Renal cortical epithelial cell (primary cell): Measurements from ENCODE around the gene SFMBT1. TPM values are rescaled to one million over a fixed set of nuclear protein-coding genes. Genes with fewer than 3 reads are reported as not detected.

Experiments used
- DNase-seq: peaks from one replicate; pipeline ENCODE4 v3.0.0-alpha.2; 2011; ENCODE audit warnings: low read depth
- total RNA-seq: library from RNA; depleted of rRNA; stranded (reverse); fragments of >200 nt; gene quantifications from 2 replicates; pipeline ENCODE4 v1.2.3, GENCODE V29; 2014

The SFMBT1 gene
- total RNA-seq, 1 donor from 2014 or later: 6.0 TPM

DNA sequence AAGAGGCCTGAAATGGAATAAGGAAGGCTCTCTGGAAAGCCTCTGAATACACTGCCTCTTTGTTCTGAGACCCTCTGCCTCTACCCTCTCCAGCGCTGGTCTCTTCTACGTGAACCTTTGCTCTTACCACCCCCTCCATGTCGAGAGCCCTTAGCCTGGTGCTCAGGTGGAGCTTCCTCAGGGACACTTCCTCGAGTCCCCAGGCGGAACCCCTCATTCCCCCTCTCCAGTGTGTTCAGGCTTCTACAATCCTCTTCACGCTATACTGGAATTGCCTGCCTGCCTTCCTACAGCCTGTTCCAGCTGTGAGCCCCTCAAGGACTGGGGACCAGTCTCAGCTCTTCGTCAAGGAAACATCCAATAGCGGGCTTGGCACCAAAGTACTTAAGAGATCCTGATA lies 156.0 kb downstream of the SFMBT1 start:
- DNase-seq: no peak

DNA sequence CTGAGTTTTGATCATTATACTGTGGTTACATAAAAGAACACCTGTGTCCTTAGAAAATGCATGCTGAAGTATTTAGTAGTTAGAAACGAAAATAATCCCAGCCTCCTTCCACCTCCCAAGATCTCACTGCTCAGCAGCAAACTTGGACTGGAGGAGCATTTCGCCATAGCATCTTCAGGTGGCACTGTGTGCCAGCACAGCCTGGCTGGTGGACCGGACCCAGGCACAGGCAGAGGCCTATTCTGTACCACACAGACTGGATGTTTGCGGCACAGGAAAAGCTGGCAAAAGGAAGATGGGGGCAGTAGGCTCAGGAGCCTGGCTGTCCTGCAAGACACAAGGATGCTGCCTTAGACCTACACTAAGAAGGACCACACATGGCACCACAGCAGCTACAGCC lies 158.7 kb downstream of the SFMBT1 start:
- DNase-seq: no peak

DNA sequence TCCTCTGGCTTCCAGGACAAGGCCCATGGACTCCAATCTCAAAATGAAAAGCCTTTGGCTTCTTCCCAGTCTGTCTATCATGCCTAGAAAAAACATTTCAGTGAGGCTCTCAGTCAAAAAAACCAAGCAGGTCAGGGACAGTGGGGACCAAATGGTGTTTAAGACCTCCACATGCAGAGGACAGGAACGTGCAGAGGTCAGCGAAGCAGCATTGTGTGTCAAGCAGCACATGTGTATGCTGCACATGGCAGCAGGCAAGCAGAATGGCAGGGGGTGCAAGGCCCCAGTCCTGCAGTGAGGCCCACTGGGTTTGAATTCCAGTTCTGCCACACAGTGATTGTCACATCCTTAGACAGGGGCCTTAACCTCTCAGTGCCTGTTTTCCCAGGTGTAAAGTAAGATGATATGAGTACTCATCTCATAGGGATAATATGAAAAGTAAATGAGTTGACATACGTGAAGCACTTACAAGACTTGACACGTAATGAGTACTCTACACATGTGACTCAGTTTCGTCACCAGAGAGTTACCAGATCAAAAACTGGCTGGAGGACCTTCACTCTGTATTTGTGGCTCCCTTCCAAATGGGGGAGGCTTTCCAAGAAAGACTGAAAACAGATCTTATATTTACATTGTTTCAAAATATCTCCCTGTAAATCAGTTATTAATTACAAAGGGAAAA lies 159.7 kb downstream of the SFMBT1 start:
- DNase-seq: no peak

DNA sequence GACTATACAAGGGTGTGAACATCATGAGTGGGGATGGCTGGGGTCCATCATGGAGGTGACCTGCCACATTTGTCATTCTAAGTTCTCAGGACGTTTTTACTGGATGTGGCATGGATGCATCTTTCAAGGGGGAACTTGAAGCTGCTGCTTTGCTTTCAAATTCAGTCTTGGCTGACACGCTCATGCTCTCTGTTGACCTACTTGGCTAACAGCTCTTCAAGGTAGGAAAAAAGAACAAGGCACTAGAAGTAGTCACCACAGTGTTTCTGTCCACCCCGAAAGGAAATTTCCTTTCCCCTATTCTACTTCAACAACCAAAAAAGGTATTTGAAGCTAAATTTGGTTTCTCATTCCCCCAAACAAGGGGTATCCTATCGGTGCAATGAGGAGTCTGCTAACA lies 163.5 kb downstream of the SFMBT1 start:
- DNase-seq: no peak

DNA sequence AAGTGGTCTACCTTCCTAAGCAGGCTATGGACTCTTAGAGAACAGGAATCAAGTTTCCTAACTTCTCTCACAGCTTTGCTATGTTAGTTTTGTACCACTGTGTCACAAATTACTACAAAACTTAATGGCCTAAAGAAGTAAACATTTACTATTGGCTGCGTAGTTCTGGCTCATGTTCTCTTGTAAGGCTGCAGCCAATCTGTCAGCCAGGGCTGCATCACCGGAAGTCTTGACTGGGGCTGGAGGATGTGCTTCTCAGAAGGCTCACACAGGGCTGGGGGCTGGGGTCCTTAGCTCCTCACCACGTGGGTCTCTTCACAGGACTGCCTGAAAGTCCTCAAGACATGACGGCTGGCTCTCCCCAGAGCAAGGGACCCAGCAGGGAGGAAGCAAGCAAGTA lies 164.0 kb downstream of the SFMBT1 start:
- DNase-seq: no peak

DNA sequence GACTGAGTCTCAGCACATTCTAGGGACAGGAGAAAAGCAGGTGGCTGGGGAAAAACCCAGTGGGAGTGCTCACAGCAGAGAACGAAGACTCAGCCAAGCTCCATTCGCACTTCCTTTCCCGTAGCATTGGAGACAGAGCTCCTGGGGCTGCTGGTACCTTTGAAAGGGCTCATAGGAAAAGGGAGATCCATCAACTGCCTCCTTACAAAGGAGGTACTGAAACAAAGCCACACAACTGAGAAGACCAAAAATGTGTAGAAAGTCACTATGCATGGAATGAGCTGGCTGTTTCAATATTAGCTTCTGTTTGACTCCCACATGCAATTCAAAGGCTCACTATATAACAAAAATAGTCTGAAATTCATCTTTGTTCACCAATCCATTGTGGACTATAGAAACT lies 165.4 kb downstream of the SFMBT1 start:
- no peak for DNase-seq

DNA sequence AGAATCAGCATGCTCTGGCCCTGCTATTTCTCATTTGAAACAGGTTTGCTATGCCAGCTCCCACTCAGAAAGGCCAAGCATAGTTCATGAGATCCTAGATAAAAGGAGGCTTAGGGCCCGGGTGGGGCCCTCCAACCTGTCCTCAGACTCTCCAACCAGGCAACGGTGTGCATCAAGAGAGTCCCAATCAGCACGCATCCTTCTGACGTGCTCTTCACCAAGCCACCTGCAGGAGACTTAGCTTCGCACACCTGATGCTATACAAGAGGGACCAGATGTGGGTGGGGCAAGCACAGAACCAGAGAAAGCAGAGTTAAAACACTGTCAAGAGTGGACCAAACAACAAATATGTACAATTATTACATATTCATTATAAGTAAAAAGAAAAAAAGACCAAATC lies 165.8 kb downstream of the SFMBT1 start:
- no peak for DNase-seq

DNA sequence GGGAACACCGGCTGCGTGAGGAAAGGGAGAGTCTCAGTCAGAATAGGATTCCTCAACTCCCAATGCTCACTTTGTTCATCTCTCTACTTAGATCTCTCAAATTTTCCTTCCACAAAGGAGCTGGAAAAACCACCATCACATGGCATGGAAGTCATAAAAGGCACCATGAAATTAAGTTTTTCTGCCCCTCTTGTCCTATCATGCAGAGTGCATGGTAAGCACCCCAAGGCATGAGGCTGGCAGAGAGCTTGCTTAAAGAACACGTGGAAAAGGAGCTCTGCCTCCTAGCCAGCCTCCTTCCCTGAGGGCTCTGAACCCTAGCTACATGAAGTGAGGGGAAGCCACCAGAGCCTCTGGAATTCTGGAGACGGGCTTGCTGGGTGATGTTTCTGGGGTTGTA lies 166.3 kb downstream of the SFMBT1 start:
- no peak for DNase-seq

DNA sequence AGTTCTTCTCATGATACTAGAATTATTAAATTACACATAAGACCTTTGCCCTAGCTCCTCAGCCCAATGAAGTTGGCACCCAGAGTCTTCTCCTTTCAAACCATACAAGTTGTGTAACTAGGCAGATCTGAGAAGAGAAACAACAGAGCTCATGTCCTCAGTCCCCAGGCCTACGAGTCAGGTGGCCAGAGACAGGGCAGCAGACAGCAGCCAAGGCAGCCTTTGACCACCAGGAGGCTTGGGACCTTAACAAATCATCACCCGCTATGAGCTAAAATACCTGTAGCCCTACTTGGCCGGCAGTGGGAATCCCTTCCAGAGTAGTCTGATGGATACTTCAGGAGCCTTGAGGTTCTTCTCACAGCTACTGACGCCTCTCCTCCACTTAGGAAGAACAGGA lies 166.8 kb downstream of the SFMBT1 start:
- DNase-seq: no peak

DNA sequence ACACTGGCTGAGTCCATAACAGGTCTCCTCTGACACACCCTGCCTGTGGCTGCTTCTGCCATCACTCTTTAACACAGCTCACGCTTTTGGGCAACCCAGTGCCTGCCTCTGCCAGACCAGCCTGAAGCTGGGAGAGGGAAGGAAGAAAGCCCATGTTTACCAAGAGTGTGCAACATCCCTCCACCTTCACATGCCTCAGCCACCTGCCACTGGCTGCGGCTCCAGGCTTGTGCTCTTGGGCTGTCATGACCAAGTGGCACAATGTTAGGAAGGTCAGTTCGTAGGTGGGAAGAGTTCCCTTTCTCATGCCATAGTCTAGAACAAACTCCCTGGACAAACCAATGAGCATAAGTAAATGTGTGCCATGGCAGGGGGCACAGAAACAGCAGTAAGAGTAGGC lies 168.8 kb downstream of the SFMBT1 start:
- DNase-seq: no peak

DNA sequence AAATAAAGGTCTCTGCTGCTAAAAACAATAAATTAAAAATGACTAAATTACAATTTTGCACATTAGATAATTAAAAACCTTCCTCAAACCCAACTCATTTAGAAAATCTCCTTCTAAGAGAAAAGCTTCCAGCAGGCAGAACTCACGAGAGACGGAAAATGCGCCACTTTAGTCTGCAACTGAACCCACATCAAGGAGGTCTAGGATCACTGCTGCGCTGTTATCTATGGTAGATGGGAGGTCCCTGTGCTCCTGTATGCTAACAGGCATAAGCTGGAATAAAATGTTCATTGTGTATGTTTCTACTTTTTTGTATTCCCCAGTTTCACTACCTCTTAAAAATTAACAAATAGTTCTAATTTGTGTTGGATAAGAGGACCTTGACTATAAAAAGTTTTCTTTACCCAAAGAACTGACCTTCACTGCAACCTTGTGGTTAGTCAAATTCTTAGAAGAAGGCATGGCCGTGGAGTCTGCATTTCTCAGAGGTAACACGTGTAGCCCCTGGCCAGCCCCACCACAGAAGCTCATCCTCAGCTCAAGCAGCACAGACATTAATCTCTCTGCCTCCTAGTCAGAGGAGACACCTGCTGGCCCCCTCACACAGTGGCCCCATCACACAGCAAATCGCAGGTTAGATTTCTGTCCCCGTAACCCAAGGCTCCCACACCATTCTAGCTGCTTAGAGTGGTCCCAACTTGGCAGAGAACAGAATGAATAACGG lies 170.8 kb downstream of the SFMBT1 start:
- no peak for DNase-seq

DNA sequence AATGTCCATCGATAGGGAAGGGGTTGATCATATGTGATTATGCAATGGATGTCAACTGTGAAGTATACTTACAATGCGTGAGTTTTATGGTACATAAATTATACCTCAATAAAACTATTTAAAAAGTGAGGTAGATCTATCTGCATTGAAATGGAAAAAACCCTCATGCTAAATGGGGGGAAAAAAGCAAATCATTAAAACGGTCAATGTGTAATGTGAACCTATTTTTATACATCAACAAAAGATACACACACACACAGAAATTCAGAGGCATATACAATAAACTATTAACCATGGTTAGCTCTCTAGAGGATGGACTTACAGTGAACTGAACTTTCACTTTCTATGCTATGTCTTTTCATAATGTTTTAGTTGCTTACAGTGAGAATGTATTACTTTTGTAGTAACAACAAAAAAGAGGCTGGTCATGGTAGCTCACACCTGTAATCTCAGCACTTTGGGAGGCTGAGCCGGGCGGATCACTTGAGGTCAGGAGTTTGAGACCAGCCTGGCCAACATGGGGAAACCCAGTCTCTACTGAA lies 171.6 kb downstream of the SFMBT1 start:
- DNase-seq: no peak

DNA sequence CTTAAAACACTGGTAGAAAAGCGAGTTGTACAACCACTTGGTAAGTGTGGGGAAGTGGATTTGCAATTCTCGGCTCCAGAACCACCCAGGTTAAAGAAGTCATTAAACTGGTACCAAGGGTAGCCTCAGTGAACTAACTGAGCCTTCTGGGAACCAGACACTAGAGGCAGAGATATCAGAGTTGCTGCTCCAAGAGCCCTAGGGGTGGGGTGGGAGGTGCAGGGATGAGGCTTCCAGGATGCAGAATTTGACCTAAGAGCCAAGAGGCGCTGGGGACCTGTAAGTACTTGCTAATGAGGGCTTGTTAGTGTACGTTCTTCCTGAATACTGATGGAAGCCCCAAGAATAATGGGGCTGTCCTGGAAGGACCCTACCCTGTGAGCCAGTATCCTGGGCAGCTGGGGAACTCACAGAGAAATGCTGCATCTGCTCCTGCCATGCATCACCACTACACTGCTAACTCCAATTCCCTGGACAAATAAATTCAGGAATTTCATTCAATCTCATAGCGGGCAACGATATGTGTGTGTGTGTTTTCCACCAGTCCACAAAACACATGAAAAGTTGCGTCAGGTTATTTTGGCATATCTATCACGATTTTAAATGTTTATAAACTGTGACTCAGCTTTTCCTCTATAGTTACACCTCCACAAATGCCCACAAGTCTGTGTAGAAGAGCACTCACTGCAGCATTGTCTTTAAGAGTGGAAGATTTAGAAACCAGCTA lies 172.3 kb downstream of the SFMBT1 start:
- no peak for DNase-seq

DNA sequence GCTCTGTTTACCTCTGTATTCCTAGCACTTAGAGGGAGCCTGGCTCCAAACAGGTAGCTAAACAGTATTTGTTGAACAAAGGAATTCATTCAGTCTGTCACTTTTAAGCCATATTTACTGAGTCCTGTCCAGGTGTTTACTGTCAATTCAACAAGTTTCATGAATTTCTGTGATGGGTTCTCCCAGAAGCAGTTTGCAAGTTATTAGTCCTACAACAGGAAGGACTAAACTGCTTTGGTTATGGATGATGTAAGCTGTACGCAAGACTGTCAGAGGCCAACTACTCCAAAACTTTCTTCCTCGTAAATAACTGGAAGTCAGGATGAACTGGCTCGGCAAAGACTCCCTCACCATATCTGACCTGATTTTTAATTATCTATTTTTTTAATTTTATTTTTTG lies 173.6 kb downstream of the SFMBT1 start:
- DNase-seq: no peak

DNA sequence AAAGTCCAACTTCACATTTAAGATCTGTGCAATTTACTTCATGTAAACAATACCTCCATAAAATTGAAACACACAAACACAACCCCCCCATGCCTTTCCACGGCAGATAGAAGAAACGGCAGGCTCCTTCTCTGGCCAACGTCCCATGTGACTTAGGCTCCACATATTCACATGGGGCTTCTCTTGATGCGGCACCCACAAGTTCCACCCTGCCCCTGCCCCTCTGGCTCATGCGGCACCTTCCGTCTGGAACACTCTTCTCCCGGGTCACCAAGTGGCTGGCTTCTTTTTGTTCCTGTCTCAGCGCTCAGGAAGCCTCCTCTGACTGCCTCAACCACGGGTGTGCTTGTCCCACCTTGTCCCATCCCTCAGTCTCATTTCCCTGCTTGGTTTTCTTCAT lies 174.1 kb downstream of the SFMBT1 start:
- no peak for DNase-seq

DNA sequence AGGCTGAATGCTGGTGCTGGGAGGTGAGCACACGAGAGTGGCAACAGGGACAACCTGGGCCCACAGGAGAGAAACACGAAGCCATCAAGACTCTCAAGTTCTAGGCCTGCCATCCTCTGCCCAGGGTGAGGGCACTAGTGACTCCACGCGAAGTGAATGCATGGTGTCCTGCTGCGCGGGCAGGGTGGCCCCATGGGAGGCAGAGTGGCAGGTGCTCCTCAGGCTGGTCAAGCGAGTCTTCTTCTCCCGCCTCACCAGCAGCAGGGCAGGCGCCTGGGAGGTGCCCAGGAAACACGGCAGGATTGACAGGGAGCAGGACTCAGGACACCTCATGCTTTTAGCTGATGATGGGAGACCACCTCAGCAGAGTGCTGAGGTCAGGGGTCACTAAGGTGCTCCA lies 175.4 kb downstream of the SFMBT1 start:
- no peak for DNase-seq

DNA sequence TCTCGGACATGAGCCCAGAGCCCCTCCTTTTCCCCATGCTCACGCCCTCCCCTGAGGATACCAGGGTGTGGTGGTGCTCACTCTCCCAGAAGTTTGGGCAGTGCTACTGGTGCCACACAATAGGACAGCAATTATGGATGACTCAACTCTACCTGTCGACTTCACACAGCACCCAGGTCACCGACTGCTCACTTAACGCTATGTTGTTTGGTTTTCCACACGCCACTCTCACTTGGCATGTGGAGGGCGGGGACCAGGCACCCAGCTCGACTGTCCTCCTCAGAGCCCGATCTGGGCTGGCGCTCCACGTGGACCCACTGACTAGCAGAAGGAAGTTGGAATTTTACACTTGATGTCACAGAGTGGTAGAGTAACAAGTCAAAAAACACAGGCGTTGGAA lies 179.4 kb downstream of the SFMBT1 start:
- DNase-seq: no peak

DNA sequence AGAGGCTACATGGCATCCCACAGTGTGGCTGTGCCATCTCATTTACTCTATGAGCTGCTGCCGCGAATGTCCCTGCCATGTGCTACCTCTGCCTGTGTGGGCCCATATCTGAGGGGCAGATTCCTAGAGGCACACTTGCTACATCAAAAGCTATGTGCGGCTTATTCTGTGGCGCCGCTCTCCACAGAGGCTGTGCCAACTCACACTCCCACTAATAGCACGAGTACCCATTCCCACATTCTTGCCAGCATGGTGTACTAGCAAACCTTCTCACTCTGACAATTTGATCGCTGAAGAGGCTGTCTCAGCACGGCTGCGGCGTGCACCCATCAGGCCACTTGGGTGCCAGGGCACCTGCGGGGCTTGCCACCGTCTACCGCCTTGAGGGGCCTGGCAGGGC lies 179.9 kb downstream of the SFMBT1 start:
- no peak for DNase-seq

DNA sequence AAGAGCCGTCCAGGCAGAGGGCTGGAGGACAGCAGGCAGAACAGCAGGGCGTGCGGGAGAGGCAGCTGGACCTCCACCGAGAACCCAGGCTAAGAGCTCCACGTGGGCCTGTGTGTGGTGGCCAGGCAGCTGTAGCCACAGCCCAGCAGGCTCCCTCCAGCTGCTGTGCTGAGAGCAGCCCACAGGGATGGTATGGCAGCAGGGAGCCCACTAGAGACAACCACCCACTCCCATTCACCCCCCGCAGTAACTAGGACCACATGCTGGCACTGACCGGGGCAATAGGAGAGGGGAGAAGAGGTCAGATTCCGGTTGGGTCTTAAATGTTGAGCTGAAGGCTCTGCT lies 185.5 kb downstream of the SFMBT1 start:
- no peak for DNase-seq

DNA sequence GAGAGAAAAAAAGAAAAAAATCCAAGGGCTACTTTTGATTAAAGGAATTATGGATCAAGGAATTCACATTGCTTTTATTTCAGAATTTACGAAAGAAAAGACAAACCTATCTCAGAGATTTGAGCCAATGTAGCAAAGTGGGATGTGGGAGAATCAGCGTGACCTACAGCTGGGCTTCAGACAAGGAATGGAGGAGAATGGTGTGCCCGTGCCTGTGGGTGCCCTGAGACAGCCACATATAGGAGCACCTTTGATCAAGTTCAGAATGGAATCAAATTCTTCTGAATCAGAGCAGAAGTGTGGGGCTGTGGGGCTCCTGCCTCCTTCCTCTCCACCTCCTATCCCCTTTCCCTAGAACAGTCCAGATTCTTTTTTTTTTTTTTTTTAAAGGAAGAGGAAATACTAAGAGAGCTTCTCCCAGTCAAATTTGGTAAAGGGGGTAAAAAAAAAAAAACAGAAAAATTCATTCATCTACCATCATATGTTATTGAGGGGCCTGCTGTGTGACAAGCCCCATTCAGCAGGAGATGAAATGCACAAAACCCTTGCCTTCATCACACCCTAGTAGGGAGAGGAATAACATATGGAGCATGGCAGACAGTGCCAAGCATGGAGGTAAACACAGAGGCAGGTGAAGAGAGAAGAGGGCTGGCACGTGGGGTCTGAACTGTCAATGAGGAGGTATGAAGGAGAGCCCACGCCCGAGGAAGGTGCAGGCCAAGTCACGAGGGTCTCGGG lies 186.0 kb downstream of the SFMBT1 start:
- no peak for DNase-seq

DNA sequence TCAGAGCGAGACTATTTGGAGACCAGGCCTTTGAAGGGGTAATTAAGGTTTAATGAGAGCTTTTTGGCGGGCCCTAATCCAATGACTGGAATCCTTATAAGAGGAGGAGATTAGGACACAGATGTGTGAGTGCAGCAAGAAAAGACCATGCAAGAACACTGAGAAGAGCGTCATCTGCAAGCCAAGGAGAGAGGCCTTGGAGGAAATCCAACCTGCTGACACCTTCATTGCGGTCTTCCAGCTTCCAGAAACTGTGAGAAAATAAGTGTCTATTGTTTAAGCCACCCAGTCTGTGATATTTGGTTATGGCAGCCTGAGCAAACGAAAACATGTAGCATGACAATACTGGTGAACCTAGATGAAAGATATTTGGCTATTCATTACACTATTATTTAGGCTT lies 188.0 kb downstream of the SFMBT1 start:
- no peak for DNase-seq

DNA sequence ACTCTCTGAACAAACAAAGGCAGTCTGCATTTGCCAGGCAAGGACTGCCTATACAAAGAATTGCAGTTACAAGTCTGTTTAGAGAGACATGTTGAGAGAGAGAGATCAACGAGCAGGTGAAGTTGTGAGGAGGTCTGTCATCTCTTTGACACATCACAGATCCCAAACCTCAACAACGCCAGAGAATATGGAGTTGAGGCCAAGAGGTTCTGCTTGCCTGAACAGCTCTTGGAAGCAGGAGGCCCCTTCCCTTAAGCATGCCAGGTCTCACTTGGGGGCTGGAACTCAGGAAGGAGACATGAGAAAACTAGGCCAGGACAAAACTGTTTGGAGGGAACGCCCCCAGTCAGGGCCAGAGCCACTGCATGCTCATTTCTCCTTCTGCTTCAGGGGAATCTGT lies 188.7 kb downstream of the SFMBT1 start:
- DNase-seq: no peak
